HG03039 (cell line): ENCODE results near the gene AHCYL2.
"Not testable (repeated sequence)": the region's sequence is repeated elsewhere in the genome, so short reads cannot be mapped to it uniquely, and the experiment has no call there.

Experiments
- ATAC-seq: cut with Tn5 transposase; IDR thresholded peaks from one replicate; pipeline ENCODE4 v1.9.1; 2021; ENCODE audit warnings: mild to moderate bottlenecking, moderate library complexity; ENCODE audit not compliant: unreplicated experiment

AHCYL2 gene

GRCh38 chr7:129446925-129447324 lies 222.1 kb downstream of the AHCYL2 start:
- ATAC-seq, result not testable (repeated sequence)

GRCh38 chr7:129447445-129447844 lies 222.6 kb downstream of the AHCYL2 start:
- not testable (repeated sequence) for ATAC-seq

- ATAC-seq, result not testable (repeated sequence)
Measured at GRCh38 chr7:129448608-129449007, 223.8 kb downstream of the AHCYL2 start.

GRCh38 chr7:129450295-129450694 lies 225.5 kb downstream of the AHCYL2 start:
- no peak for ATAC-seq

GRCh38 chr7:129452589-129453231 lies 227.9 kb downstream of the AHCYL2 start:
- no peak for ATAC-seq

- ATAC-seq, result no peak
Measured at GRCh38 chr7:129453510-129454248, 228.8 kb downstream of the AHCYL2 start.

GRCh38 chr7:129454249-129454551 lies 229.4 kb downstream of the AHCYL2 start:
- no peak for ATAC-seq

GRCh38 chr7:129456421-129456820 lies 231.6 kb downstream of the AHCYL2 start:
- ATAC-seq, result no peak

GRCh38 chr7:129457101-129457500 lies 232.3 kb downstream of the AHCYL2 start:
- ATAC-seq, result no peak

- no peak for ATAC-seq
Measured at GRCh38 chr7:129458171-129458570, 233.3 kb downstream of the AHCYL2 start.

GRCh38 chr7:129461809-129462208 lies 237.0 kb downstream of the AHCYL2 start:
- ATAC-seq, result no peak

GRCh38 chr7:129462420-129462819 lies 237.6 kb downstream of the AHCYL2 start:
- ATAC-seq, result no peak

- no peak for ATAC-seq
Measured at GRCh38 chr7:129464194-129464593, 239.4 kb downstream of the AHCYL2 start.

GRCh38 chr7:129465080-129465479 lies 240.2 kb downstream of the AHCYL2 start:
- ATAC-seq, result no peak

- no peak for ATAC-seq
Measured at GRCh38 chr7:129466796-129467195, 242.0 kb downstream of the AHCYL2 start.

- ATAC-seq, result no peak
Measured at GRCh38 chr7:129468087-129468486, 243.3 kb downstream of the AHCYL2 start.

- ATAC-seq, result no peak
Measured at GRCh38 chr7:129468547-129468946, 243.7 kb downstream of the AHCYL2 start.

GRCh38 chr7:129469930-129470329 lies 245.1 kb downstream of the AHCYL2 start:
- no peak for ATAC-seq

GRCh38 chr7:129470411-129470810 lies 245.6 kb downstream of the AHCYL2 start:
- ATAC-seq, result no peak

- no peak for ATAC-seq
Measured at GRCh38 chr7:129471402-129471827, 246.6 kb downstream of the AHCYL2 start.

GRCh38 chr7:129475931-129476330 lies 251.1 kb downstream of the AHCYL2 start:
- ATAC-seq, result not testable (repeated sequence)

- ATAC-seq, result not testable (repeated sequence)
Measured at GRCh38 chr7:129476398-129476797, 251.6 kb downstream of the AHCYL2 start.
